ENCODE results near the gene AUTS2.

The AUTS2 gene

GRCh38 chr7:69833964-69834363 lies 235.7 kb downstream of the AUTS2 start (continued):
- no peak for TF ChIP-seq ZNF211 (tag by site-specific recombination; IDR thresholded peaks at IDR 0.05; ENCODE audit: low read depth)
- TF ChIP-seq ZNF335 (tag by site-specific recombination; conservative IDR thresholded peaks at IDR 0.05): 0 out of 2 replicates have a peak, but pooled peaks have one; percentile 38
- TF ChIP-seq GLI4 (tag by site-specific recombination; IDR thresholded peaks at IDR 0.05): no peak
- TF ChIP-seq REST (tag by site-specific recombination; IDR thresholded peaks at IDR 0.05): no peak
- no peak for TF ChIP-seq BCL11A (tag by site-specific recombination; IDR thresholded peaks at IDR 0.05; ENCODE audit: low read depth)
- no peak for TF ChIP-seq ZBTB11 (tag by site-specific recombination; conservative IDR thresholded peaks at IDR 0.05; ENCODE audit: low read depth)
- TF ChIP-seq ZNF629 (tag by site-specific recombination; IDR thresholded peaks at IDR 0.05): peak; percentile 93
- no peak for TF ChIP-seq OSR2 (tag by site-specific recombination; IDR thresholded peaks at IDR 0.05)
- TF ChIP-seq, protein P1, sequence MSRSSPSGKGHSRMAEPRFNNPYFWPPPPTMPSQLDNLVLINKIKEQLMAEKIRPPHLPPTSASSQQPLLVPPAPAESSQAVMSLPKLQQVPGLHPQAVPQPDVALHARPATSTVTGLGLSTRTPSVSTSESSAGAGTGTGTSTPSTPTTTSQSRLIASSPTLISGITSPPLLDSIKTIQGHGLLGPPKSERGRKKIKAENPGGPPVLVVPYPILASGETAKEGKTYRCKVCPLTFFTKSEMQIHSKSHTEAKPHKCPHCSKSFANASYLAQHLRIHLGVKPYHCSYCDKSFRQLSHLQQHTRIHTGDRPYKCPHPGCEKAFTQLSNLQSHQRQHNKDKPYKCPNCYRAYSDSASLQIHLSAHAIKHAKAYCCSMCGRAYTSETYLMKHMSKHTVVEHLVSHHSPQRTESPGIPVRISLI (tag by site-specific recombination; IDR thresholded peaks at IDR 0.05): no peak
- TF ChIP-seq ZNF747 (tag by site-specific recombination; IDR thresholded peaks at IDR 0.05): no peak
- peak; percentile 37; the same call in 1 of the 2 replicates for TF ChIP-seq WT1 (tag by site-specific recombination; IDR thresholded peaks at IDR 0.05)
- TF ChIP-seq, protein P2, sequence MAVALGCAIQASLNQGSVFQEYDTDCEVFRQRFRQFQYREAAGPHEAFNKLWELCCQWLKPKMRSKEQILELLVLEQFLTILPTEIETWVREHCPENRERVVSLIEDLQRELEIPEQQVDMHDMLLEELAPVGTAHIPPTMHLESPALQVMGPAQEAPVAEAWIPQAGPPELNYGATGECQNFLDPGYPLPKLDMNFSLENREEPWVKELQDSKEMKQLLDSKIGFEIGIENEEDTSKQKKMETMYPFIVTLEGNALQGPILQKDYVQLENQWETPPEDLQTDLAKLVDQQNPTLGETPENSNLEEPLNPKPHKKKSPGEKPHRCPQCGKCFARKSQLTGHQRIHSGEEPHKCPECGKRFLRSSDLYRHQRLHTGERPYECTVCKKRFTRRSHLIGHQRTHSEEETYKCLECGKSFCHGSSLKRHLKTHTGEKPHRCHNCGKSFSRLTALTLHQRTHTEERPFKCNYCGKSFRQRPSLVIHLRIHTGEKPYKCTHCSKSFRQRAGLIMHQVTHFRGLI (tag by site-specific recombination; IDR thresholded peaks at IDR 0.05): no peak
- TF ChIP-seq ZNF280C (tag by site-specific recombination; IDR thresholded peaks at IDR 0.05): no peak

- Histone ChIP-seq H3K27ac (ENCODE audit: extremely low read depth, low read depth, low read length) (no peak overlapping the region), H3K4me1 (ENCODE audit: control insufficient read depth, insufficient read depth, low read length) (peaks cover 45% of the 10 kb centered on the region)
Observed at GRCh38 chr7:69836702-69837101, 238.4 kb downstream of the AUTS2 start.

More at GRCh38 chr7:69836702-69837101, 238.4 kb downstream of the AUTS2 start:
- ChIA-PET CTCF (interaction anchor here (0.6 kb wide), 1 partner anchor 12 kb away, joined by 3 read pairs; no protein-coding TSS in a partner anchor), POLR2A (no interaction called here)
- TF ChIP-seq ZNF558 (tag by site-specific recombination; IDR thresholded peaks at IDR 0.05) (no peak), ZNF488 (tag by site-specific recombination; IDR thresholded peaks at IDR 0.05) (no peak), ZNF394 (tag by site-specific recombination; IDR thresholded peaks at IDR 0.05; ENCODE audit: borderline replicate concordance) (no peak)
- H3K4me3 ChIP-seq (ENCODE audit: low read depth, low read length): no peak overlapping the region
- H3K36me3 ChIP-seq (ENCODE audit: control insufficient read depth in 2 of 2, insufficient read depth in 1 of 2, low read length in 2 of 2): no peaks in the 10 kb centered on the region
- no peaks in the 10 kb centered on the region for H3K9me3 ChIP-seq (ENCODE audit: control insufficient read depth, insufficient read depth, low read depth, low read length)
